IMR-90 (cell line): ENCODE measurements around the gene GPR132.

Experiments
- BHLHE40 ChIP-seq: fragments of 150-350 bp; IDR thresholded peaks from 2 replicates; pipeline ENCODE4 v1.6.1; 2016; ENCODE audit warnings: mild to moderate bottlenecking, low read depth, low read length
- CEBPB ChIP-seq: IDR thresholded peaks from 2 replicates; pipeline ENCODE4 v1.6.1; 2012; ENCODE audit warnings: low read depth, low read length, improper control_type of control experiment
- CTCF ChIP-seq: conservative IDR thresholded peaks from 2 replicates; pipeline ENCODE4 v1.5.1; 2012; ENCODE audit warnings: mild to moderate bottlenecking, low read depth, low read length, improper control_type of control experiment
- ELK1 ChIP-seq: fragments of 150-350 bp; IDR thresholded peaks from 2 replicates; pipeline ENCODE4 v1.6.1; 2016; ENCODE audit warnings: low read depth, mild to moderate bottlenecking, low read length, moderate library complexity, borderline replicate concordance
- MAFK ChIP-seq: IDR thresholded peaks from 2 replicates; pipeline ENCODE4 v1.6.1; 2012; ENCODE audit warnings: low read depth, low read length, improper control_type of control experiment
- MAZ ChIP-seq: IDR thresholded peaks from 2 replicates; pipeline ENCODE4 v1.6.1; 2012; ENCODE audit warnings: low read depth, mild to moderate bottlenecking, low read length, improper control_type of control experiment, moderate library complexity, borderline replicate concordance
- MXI1 ChIP-seq: IDR thresholded peaks from 2 replicates; pipeline ENCODE4 v1.6.1; 2012; ENCODE audit warnings: low read depth, mild to moderate bottlenecking, low read length, moderate library complexity, borderline replicate concordance
- NFE2L2 ChIP-seq: fragments of 150-350 bp; IDR thresholded peaks from 2 replicates; pipeline ENCODE4 v1.6.1; 2016; ENCODE audit warnings: low read depth, mild to moderate bottlenecking, low read length
- POLR2A ChIP-seq: IDR thresholded peaks from 2 replicates; pipeline ENCODE4 v1.6.1; 2012; ENCODE audit warnings: mild to moderate bottlenecking, low read depth, low read length
- RAD21 ChIP-seq: IDR thresholded peaks from 2 replicates; pipeline ENCODE4 v1.6.1; 2012; ENCODE audit warnings: low read length, improper control_type of control experiment
- RCOR1 ChIP-seq: IDR thresholded peaks from 2 replicates; pipeline ENCODE4 v1.6.1; 2012; ENCODE audit warnings: mild to moderate bottlenecking, low read length, improper control_type of control experiment; ENCODE audit not compliant: insufficient replicate concordance
- RFX5 ChIP-seq: IDR thresholded peaks from 2 replicates; pipeline ENCODE4 v1.8.0; 2012; ENCODE audit warnings: low read depth, mild to moderate bottlenecking, low read length, moderate library complexity
- SMC3 ChIP-seq: fragments of 150-350 bp; IDR thresholded peaks from 2 replicates; pipeline ENCODE4 v1.6.1; 2016; ENCODE audit warnings: low read depth, mild to moderate bottlenecking, antibody characterized with exemption, low read length, moderate library complexity
- USF2 ChIP-seq: fragments of 150-350 bp; IDR thresholded peaks from 2 replicates; pipeline ENCODE4 v1.6.1; 2017; ENCODE audit warnings: mild to moderate bottlenecking, antibody characterized with exemption, low read length, low read depth

GRCh38 chr14:105053996-105054395 lies 11.2 kb downstream of the GPR132 start:
- TF ChIP-seq CTCF = no peak
- TF ChIP-seq RFX5 = no peak
- no peak for TF ChIP-seq CEBPB
- no peak for TF ChIP-seq POLR2A
- no peak for TF ChIP-seq BHLHE40
- TF ChIP-seq NFE2L2 = no peak
- no peak for TF ChIP-seq SMC3
- TF ChIP-seq MAFK = no peak
- no peak for TF ChIP-seq ELK1
- TF ChIP-seq RAD21 = no peak
- TF ChIP-seq USF2 = no peak
- no peak for TF ChIP-seq RCOR1
- TF ChIP-seq MAZ = no peak
- TF ChIP-seq MXI1 = no peak
